NCI-H226 (cell line): ENCODE measurements around the gene TSPEAR.
"Not testable (repeated sequence)": the region's sequence is repeated elsewhere in the genome, so short reads cannot be mapped to it uniquely, and the experiment has no call there.

Experiments
- DNase-seq: peaks from one replicate; pipeline ENCODE4 v3.0.0-alpha.2; 2015

Gene TSPEAR

GRCh38 chr21:44601091-44601490 is 110.3 kb downstream of the TSPEAR start:
- not testable (repeated sequence) for DNase-seq

- DNase-seq, result not testable (repeated sequence)
Measured at GRCh38 chr21:44600118-44600978, 111.0 kb downstream of the TSPEAR start, which contains the start of gene KRTAP10-7. Gene KRTAP10-7 (plus strand): TSS chr21:44600597. CDS start chr21:44600622, 25 bp downstream.

GRCh38 chr21:44599264-44600029 is 111.9 kb downstream of the TSPEAR start:
- no peak for DNase-seq

GRCh38 chr21:44598061-44598460 is 113.3 kb downstream of the TSPEAR start:
- no peak for DNase-seq

GRCh38 chr21:44596068-44596725 is 115.2 kb downstream of the TSPEAR start:
- DNase-seq, result peak; percentile 53

- no peak for DNase-seq
Measured at GRCh38 chr21:44595524-44595923, 115.8 kb downstream of the TSPEAR start.

- DNase-seq, result no peak
Measured at GRCh38 chr21:44594406-44594916, 116.9 kb downstream of the TSPEAR start.

- DNase-seq, result no peak
Measured at GRCh38 chr21:44593598-44594405, 117.6 kb downstream of the TSPEAR start.

GRCh38 chr21:44592446-44593311 is 118.7 kb downstream of the TSPEAR start, which contains the start of gene KRTAP10-6:
Gene KRTAP10-6 (minus strand): TSS chr21:44592505. CDS start chr21:44592484, 21 bp downstream.
- no peak for DNase-seq

- DNase-seq, result not testable (repeated sequence)
Measured at GRCh38 chr21:44591801-44592130, 119.6 kb downstream of the TSPEAR start.

GRCh38 chr21:44590897-44591800 is 120.2 kb downstream of the TSPEAR start:
- DNase-seq, result not testable (repeated sequence)

GRCh38 chr21:44590311-44590721 is 121.1 kb downstream of the TSPEAR start:
- no peak for DNase-seq

GRCh38 chr21:44589586-44590305 is 121.6 kb downstream of the TSPEAR start:
- DNase-seq, result no peak

- no peak for DNase-seq
Measured at GRCh38 chr21:44589094-44589493, 122.3 kb downstream of the TSPEAR start.

GRCh38 chr21:44585892-44586291 is 125.5 kb downstream of the TSPEAR start:
- no peak for DNase-seq

- no peak for DNase-seq
Measured at GRCh38 chr21:44583800-44584147, 127.6 kb downstream of the TSPEAR start.

- no peak for DNase-seq
Measured at GRCh38 chr21:44583089-44583799, 128.1 kb downstream of the TSPEAR start.

- DNase-seq, result no peak
Measured at GRCh38 chr21:44582055-44582454, 129.3 kb downstream of the TSPEAR start.

GRCh38 chr21:44581158-44581557 is 130.2 kb downstream of the TSPEAR start:
- DNase-seq, result no peak
